GM12878 (cell line): ENCODE measurements around the gene KCNB1. TPM values are rescaled to one million over a fixed set of nuclear protein-coding genes. Genes with fewer than 3 reads are reported as not detected.

ENCODE experiments used
- ATAC-seq: fragments of 200-7000 bp; cut with Tn5 transposase; 3 replicates; pipeline ENCODE4 v1.9.1; 2020; ENCODE audit warnings: mild to moderate bottlenecking, moderate library complexity
- BruUV-seq: library from RNA; stranded (reverse); fragments of 400-500 nt; replicated peaks from 2 replicates; lab custom pipeline; 2021; lab: Mats Ljungman, UMichigan
- CTCF ChIA-PET: fragments of 300-600 bp; sonication (Branson Sonifier 250); formaldehyde crosslinking; extraction: SDS; loops from one replicate; lab custom pipeline; 2021; ENCODE audit warnings: inconsistent platforms; lab: Yijun Ruan, JAX
- POLR2A ChIA-PET: fragments of 350-600 bp; formaldehyde crosslinking; extraction: SDS; loops from one replicate; lab custom pipeline; 2021; ENCODE audit warnings: inconsistent platforms; lab: Charles Lee
- RAD21 ChIA-PET: fragments of 300-600 bp; sonication (Branson Sonifier 250); formaldehyde crosslinking; loops from one replicate; lab custom pipeline; 2023; ENCODE audit warnings: antibody characterized with exemption; ENCODE audit not compliant: unreplicated experiment; lab: Charles Lee
- SMC1A ChIA-PET: fragments of 300-600 bp; sonication (Branson Sonifier 250); formaldehyde crosslinking; loops from one replicate; lab custom pipeline; 2023; ENCODE audit not compliant: unreplicated experiment, uncharacterized antibody; lab: Charles Lee
- DNase-seq: peaks from one replicate; pipeline ENCODE4 v3.0.0-alpha.2; 2011; ENCODE audit warnings: low read depth, low spot score
- FAIRE-seq: peaks from 3 replicates; lab custom pipeline; 2011; peaks lifted over from hg19 to GRCh38; lab: Jason Lieb, UNC
- H2AFZ ChIP-seq: 2 replicates; pipeline ENCODE4 v1.6.0; 2011; ENCODE audit warnings: low read depth, low read length, control low read depth; ENCODE audit not compliant: control insufficient read depth
- H3K27ac ChIP-seq: 2 replicates; pipeline ENCODE4 v1.5.1; 2011; ENCODE audit warnings: control low read depth; ENCODE audit not compliant: control insufficient read depth, insufficient read depth
- H3K27me3 ChIP-seq, 2 experiments: replicated peaks in 1 of 2; 2 replicates each; pipeline versions ENCODE4 v1.6.0 to v1.6.1; 2011; ENCODE audit warnings: low read length in 1 of 2; ENCODE audit not compliant: control insufficient read depth in 2 of 2, insufficient read depth in 2 of 2
- H3K36me3 ChIP-seq, 2 experiments: 2 replicates each; pipeline ENCODE4 v1.5.1; 2011; ENCODE audit warnings: low read length in 1 of 2; ENCODE audit not compliant: control insufficient read depth in 2 of 2, insufficient read depth in 2 of 2
- H3K4me1 ChIP-seq: 2 replicates; pipeline ENCODE4 v1.6.1; 2011; ENCODE audit warnings: mild to moderate bottlenecking, low read length, moderate library complexity, mixed read lengths; ENCODE audit not compliant: control insufficient read depth, insufficient read depth
- H3K4me2 ChIP-seq: 2 replicates; pipeline ENCODE4 v1.6.0; 2011; ENCODE audit warnings: control low read depth; ENCODE audit not compliant: control insufficient read depth, insufficient read depth
- H3K4me3 ChIP-seq: fragments of 200-600 bp; sonication (generic); 2 replicates; pipeline ENCODE4 v1.5.1; 2016
- H3K79me2 ChIP-seq: 2 replicates; pipeline ENCODE4 v1.6.0; 2011; ENCODE audit warnings: low read length; ENCODE audit not compliant: control insufficient read depth, insufficient read depth
- H3K9ac ChIP-seq: 2 replicates; pipeline ENCODE4 v1.8.0; 2011; ENCODE audit warnings: low read length, control low read depth, mixed read lengths; ENCODE audit not compliant: control insufficient read depth, insufficient read depth
- H3K9me3 ChIP-seq: replicated peaks from 3 replicates; pipeline ENCODE4 v1.5.1; 2011; ENCODE audit warnings: mild to moderate bottlenecking, low read length; ENCODE audit not compliant: control insufficient read depth, insufficient read depth
- H4K20me1 ChIP-seq: 2 replicates; pipeline ENCODE4 v1.6.0; 2011; ENCODE audit not compliant: control insufficient read depth, insufficient read depth
- FOXM1 ChIP-seq: IDR thresholded peaks from 2 replicates; pipeline ENCODE4 v1.6.1; 2012; ENCODE audit warnings: low read depth, mild to moderate bottlenecking, inconsistent platforms, low read length, moderate library complexity
- GABPA ChIP-seq: IDR thresholded peaks from 2 replicates; pipeline ENCODE4 v1.6.1; 2014; ENCODE audit warnings: antibody characterized with exemption, low read depth, mild to moderate bottlenecking, inconsistent platforms
- GATAD2B ChIP-seq: fragments of 450-650 bp; conservative IDR thresholded peaks from 2 replicates; pipeline ENCODE4 v1.6.1; 2017; ENCODE audit warnings: low read depth, mild to moderate bottlenecking, moderate library complexity
- KAT2A ChIP-seq: conservative IDR thresholded peaks from 2 replicates; pipeline ENCODE4 v1.6.1; 2011; ENCODE audit warnings: low read depth, low read length; ENCODE audit not compliant: control insufficient read depth
- MTA2 ChIP-seq: fragments of 450-650 bp; IDR thresholded peaks from 2 replicates; pipeline ENCODE4 v1.6.1; 2016; ENCODE audit warnings: low read depth, mild to moderate bottlenecking, moderate library complexity
- NFYA ChIP-seq: IDR thresholded peaks from 2 replicates; pipeline ENCODE4 v1.6.1; 2011; ENCODE audit warnings: low read depth, mild to moderate bottlenecking, low read length, improper control_type of control experiment, borderline replicate concordance
- POLR2A ChIP-seq: IDR thresholded peaks from 2 replicates; pipeline ENCODE4 v1.6.1; 2011; ENCODE audit warnings: low read depth, mild to moderate bottlenecking, low read length
- RAD21 ChIP-seq: IDR thresholded peaks from 2 replicates; pipeline ENCODE4 v1.6.1; 2011; ENCODE audit warnings: mild to moderate bottlenecking, low read depth, low read length, moderate library complexity; ENCODE audit not compliant: insufficient read depth
- TARDBP ChIP-seq: IDR thresholded peaks from 2 replicates; pipeline ENCODE4 v1.6.1; 2016; ENCODE audit warnings: borderline replicate concordance
- TBL1XR1 ChIP-seq: IDR thresholded peaks from 2 replicates; pipeline ENCODE4 v1.6.1; 2012; ENCODE audit warnings: low read depth, low read length, improper control_type of control experiment
- ZZZ3 ChIP-seq: IDR thresholded peaks from 2 replicates; pipeline ENCODE4 v1.6.1; 2011; ENCODE audit warnings: low read depth; ENCODE audit not compliant: control insufficient read depth, insufficient read length
- WGBS: methylation state at CpG from one replicate; pipeline ENCODE4 v1.1.6; 2016; ENCODE audit warnings: low lambda C conversion rate; ENCODE audit not compliant: insufficient replicate concordance, insufficient coverage; ENCODE audit errors: missing lambda C conversion rate; 5-methylcytosine and 5-hydroxymethylcytosine counted together
- in situ Hi-C: fragments of 300-500 bp; cut with MboI; formaldehyde crosslinking; loops from 9 replicates; pipeline ENCODE4 v1.14.3; 2018; ENCODE audit warnings: mixed read lengths
- intact Hi-C: fragments of 100-400 bp; cut with micrococcal nuclease; formaldehyde crosslinking; loops from one replicate; pipeline ENCODE4 v1.14.2; 2022; ENCODE audit not compliant: unreplicated experiment
- polyA plus RNA-seq, 11 experiments: library from polyadenylated mRNA; depleted of rRNA in 4 of 11; unstranded in 6 of 11; stranded (reverse) in 5 of 11; fragments of >200 nt; fragmentation: Nextera tagmentation in 4 of 11; fragmentation: Illumina TruSeq in 1 of 11; extraction: Ambion mirVana in 4 of 11; extraction: Trizol in 1 of 11; gene quantifications; 1 replicate in 1 of 11; 2 replicates in 10 of 11; pipeline versions ENCODE4 v1.2.1 to v1.2.3, GENCODE V29; 2011 to 2016; ENCODE audit warnings: inconsistent platforms in 2 of 11, missing spikeins in 2 of 11, low read depth in 1 of 11
- total RNA-seq, 4 experiments: library from RNA; depleted of rRNA in 3 of 4; stranded (reverse); fragments of >200 nt in 3 of 4; fragmentation: Illumina TruSeq in 1 of 4; extraction: Trizol in 1 of 4; gene quantifications; 2 replicates each; pipeline versions ENCODE4 v1.2.1 to v1.2.3, GENCODE V29; 2013 to 2021
- TF ChIP-seq, protein P1 (sequence below): fragments of 450-650 bp; IDR thresholded peaks from 2 replicates; pipeline ENCODE4 v1.6.1; 2017; ENCODE audit warnings: mild to moderate bottlenecking, low read depth, inconsistent platforms; ENCODE audit not compliant: poor library complexity, severe bottlenecking
- TF ChIP-seq, protein P2 (sequence below): fragments of 450-650 bp; IDR thresholded peaks from 2 replicates; pipeline ENCODE4 v1.6.1; 2017; ENCODE audit warnings: low read depth, mild to moderate bottlenecking, moderate library complexity

KCNB1 gene
- total and polyA plus RNA-seq, 10 of the 15 experiments (the other 5 are each of a cell fraction or from before 2014, with no cell fraction given): 0.02 to 0.08 (median 0.03) TPM; not detected in 7

DNA sequence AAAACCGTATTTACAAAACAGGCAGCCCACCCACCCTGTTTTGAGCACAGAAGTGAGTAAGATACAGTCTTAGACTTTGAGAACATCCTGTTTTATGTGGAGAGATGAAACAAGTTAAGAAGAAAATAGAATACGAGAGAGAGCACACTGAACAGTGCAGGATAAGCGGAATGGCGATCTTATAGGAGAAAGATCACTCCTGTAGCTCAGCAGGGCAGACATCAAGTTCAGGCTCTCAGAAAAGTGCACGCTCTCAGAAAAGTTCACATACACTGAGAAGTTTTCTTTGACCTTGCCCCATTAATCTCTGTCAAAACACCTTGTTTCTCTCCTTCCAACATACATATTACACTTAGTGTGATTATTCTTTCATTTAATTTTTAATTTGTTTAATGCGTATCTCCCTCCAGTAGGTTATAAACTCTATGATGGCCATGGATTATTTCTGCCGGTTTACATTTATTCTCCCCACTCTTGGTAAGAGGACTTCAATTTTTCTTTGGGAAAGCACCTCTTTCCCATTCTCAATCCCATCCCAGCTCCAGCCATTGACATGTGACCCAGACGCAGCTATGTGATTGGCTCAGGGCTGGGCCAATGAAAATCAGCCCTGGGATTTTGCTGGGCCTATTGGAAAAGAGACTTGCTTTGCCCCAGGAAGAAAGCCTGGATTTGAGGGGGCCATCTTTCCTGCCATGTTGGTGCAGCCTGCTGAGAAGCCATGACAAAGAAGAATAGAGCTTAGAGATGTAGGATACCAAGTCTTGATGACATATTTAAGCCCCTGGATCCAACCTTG lies 16.2 kb downstream of the KCNB1 start:
- Histone ChIP-seq H3K27ac (no peak overlapping the region), H3K36me3 (no peaks in the 10 kb centered on the region), H3K9ac (no peak overlapping the region), H3K79me2 (no peaks in the 10 kb centered on the region), H4K20me1 (no peaks in the 10 kb centered on the region), H3K9me3 (no peaks in the 10 kb centered on the region), H3K27me3 (peaks cover 0 to 10% of the 10 kb centered on the region in 2 experiments), H3K4me2 (no peak overlapping the region), H2AFZ (no peak overlapping the region), H3K4me3 (no peak overlapping the region), H3K4me1 (no peaks in the 10 kb centered on the region)
- RAD21 ChIA-PET: no interaction called here
- BruUV-seq: no TSS peak
- in situ Hi-C loops: no loop called here
- 57% methylated on average over 8 of the region's 8 CpGs for WGBS
- TF ChIP-seq ZZZ3: no peak
- no peak for TF ChIP-seq FOXM1
- TF ChIP-seq RAD21: no peak
- no peak for TF ChIP-seq GABPA
- no peak for TF ChIP-seq GATAD2B
- POLR2A ChIA-PET: no interaction called here
- SMC1A ChIA-PET: no interaction called here
- FAIRE-seq (no peak), ATAC-seq (no peak), DNase-seq (no peak)
- CTCF ChIA-PET: interaction anchor here (0.7 kb wide), 1 partner anchor 22 kb away, joined by 5 read pairs; no protein-coding TSS in a partner anchor
- intact Hi-C loops: no loop called here

DNA sequence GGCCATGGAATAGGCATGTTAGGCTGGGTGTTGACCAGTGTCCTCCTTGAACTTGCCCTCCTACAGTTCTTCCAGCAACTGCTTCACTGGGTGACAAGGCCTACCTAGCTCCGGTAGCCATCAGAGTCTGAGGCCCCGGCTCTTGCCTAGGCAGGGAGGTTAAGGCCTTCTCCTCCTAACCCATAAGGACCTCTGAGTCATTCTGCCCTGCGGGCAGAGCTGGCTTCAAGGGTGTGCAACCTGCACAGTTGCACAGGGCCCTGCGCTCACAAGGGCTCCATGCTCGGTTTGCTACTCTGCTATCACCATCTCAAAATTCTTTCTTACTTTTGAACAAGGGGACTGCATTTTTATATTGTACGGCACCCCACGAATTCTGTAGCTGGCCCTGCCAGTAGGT lies 17.9 kb downstream of the KCNB1 start:
- H4K20me1 ChIP-seq: no peaks in the 10 kb centered on the region
- no peak for DNase-seq
- H2AFZ ChIP-seq: no peak overlapping the region
- H3K36me3 ChIP-seq: no peaks in the 10 kb centered on the region
- TF ChIP-seq, protein P1, sequence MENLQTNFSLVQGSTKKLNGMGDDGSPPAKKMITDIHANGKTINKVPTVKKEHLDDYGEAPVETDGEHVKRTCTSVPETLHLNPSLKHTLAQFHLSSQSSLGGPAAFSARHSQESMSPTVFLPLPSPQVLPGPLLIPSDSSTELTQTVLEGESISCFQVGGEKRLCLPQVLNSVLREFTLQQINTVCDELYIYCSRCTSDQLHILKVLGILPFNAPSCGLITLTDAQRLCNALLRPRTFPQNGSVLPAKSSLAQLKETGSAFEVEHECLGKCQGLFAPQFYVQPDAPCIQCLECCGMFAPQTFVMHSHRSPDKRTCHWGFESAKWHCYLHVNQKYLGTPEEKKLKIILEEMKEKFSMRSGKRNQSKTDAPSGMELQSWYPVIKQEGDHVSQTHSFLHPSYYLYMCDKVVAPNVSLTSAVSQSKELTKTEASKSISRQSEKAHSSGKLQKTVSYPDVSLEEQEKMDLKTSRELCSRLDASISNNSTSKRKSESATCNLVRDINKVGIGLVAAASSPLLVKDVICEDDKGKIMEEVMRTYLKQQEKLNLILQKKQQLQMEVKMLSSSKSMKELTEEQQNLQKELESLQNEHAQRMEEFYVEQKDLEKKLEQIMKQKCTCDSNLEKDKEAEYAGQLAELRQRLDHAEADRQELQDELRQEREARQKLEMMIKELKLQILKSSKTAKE: no peak
- TF ChIP-seq TBL1XR1 (no peak), TARDBP (no peak), NFYA (no peak), KAT2A (no peak), POLR2A (no peak), MTA2 (no peak)
- TF ChIP-seq, protein P2, sequence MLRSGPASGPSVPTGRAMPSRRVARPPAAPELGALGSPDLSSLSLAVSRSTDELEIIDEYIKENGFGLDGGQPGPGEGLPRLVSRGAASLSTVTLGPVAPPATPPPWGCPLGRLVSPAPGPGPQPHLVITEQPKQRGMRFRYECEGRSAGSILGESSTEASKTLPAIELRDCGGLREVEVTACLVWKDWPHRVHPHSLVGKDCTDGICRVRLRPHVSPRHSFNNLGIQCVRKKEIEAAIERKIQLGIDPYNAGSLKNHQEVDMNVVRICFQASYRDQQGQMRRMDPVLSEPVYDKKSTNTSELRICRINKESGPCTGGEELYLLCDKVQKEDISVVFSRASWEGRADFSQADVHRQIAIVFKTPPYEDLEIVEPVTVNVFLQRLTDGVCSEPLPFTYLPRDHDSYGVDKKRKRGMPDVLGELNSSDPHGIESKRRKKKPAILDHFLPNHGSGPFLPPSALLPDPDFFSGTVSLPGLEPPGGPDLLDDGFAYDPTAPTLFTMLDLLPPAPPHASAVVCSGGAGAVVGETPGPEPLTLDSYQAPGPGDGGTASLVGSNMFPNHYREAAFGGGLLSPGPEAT: no peak
- no peaks in the 10 kb centered on the region for H3K4me1 ChIP-seq
- WGBS: 48% methylated on average over 7 of the region's 7 CpGs
- ATAC-seq: no peak
- ChIA-PET CTCF (no interaction called here), RAD21 (no interaction called here), SMC1A (no interaction called here), POLR2A (no interaction called here)
- intact Hi-C loops (no loop called here), in situ Hi-C loops (no loop called here)
- H3K9me3 ChIP-seq: no peaks in the 10 kb centered on the region
- no peak overlapping the region for H3K9ac ChIP-seq
- peaks cover 3 to 7% of the 10 kb centered on the region in 2 experiments for H3K27me3 ChIP-seq
- FAIRE-seq: no peak
- no TSS peak for BruUV-seq
- H3K79me2 ChIP-seq: no peaks in the 10 kb centered on the region
- H3K4me3 ChIP-seq: no peak overlapping the region
- H3K4me2 ChIP-seq: no peak overlapping the region
- no peak overlapping the region for H3K27ac ChIP-seq
